ENCODE data around the gene TRPM2.
"Not testable (repeated sequence)": the region's sequence is repeated elsewhere in the genome, so short reads cannot be mapped to it uniquely, and the experiment has no call there.

Gene TRPM2

GRCh38 chr21:44335266-44336059 lies 18.0 kb upstream of the TRPM2 start:
- no peak for DNase-seq (ENCODE audit: low spot score)

- no peak for DNase-seq (ENCODE audit: low spot score)
These were observed 16.0 kb upstream of the TRPM2 start for GRCh38 chr21:44337449-44337848.

GRCh38 chr21:44337941-44338895 lies 15.2 kb upstream of the TRPM2 start:
- peak; percentile 82 for DNase-seq (ENCODE audit: low spot score)

GRCh38 chr21:44338971-44339910 lies 14.2 kb upstream of the TRPM2 start, which contains the start of gene CFAP410:
Gene CFAP410, minus strand, starts transcription at chr21:44339390. Its CDS starts 196 bp downstream, at chr21:44339194.
- DNase-seq (ENCODE audit: low spot score) = peak; percentile 95

- not testable (repeated sequence) for DNase-seq (ENCODE audit: low spot score)
These were observed 11.5 kb upstream of the TRPM2 start for GRCh38 chr21:44341726-44342458.

GRCh38 chr21:44342981-44343380 lies 10.4 kb upstream of the TRPM2 start:
- not testable (repeated sequence) for DNase-seq (ENCODE audit: low spot score)

GRCh38 chr21:44344541-44345183 lies 8.8 kb upstream of the TRPM2 start:
- DNase-seq (ENCODE audit: low spot score) = no peak

- no peak for DNase-seq (ENCODE audit: low spot score)
These were observed 7.9 kb upstream of the TRPM2 start for GRCh38 chr21:44345495-44345894.

GRCh38 chr21:44347911-44348451 lies 5.4 kb upstream of the TRPM2 start:
- no peak for DNase-seq (ENCODE audit: low spot score)

- no peak for DNase-seq (ENCODE audit: low spot score)
These were observed 4.6 kb upstream of the TRPM2 start for GRCh38 chr21:44348861-44349260.

GRCh38 chr21:44349416-44349846 lies 4.0 kb upstream of the TRPM2 start:
- DNase-seq (ENCODE audit: low spot score) = no peak

GRCh38 chr21:44349847-44350772 lies 3.3 kb upstream of the TRPM2 start:
- DNase-seq (ENCODE audit: low spot score) = no peak

- DNase-seq (ENCODE audit: low spot score) = no peak
These were observed 2.5 kb upstream of the TRPM2 start for GRCh38 chr21:44350773-44351481.

- DNase-seq (ENCODE audit: low spot score) = no peak
These were observed 1.7 kb upstream of the TRPM2 start for GRCh38 chr21:44351535-44352252.

GRCh38 chr21:44352253-44352860 lies 1.1 kb upstream of the TRPM2 start:
- no peak for DNase-seq (ENCODE audit: low spot score)

GRCh38 chr21:44354001-44354405 lies 582 bp downstream of the TRPM2 start:
- DNase-seq (ENCODE audit: low spot score) = no peak
